Activated naive CD8-positive, alpha-beta T cell treated with anti-CD3 and anti-CD28 coated beads, Interleukin-2, amount 50 U/mL, for 24 hours (primary cell): Measurements from ENCODE around the gene HOXD8.

Experiments used
- ATAC-seq: fragments of 150-1000 bp; cut with Tn5 transposase; one replicate; pipeline ENCODE4 v1.10.0; 2021
- DNase-seq: peaks from one replicate; pipeline ENCODE4 v3.0.0; 2021
- H3K27ac Mint-ChIP-seq: one replicate; pipeline ENCODE4 v1.8.0; 2021; ENCODE audit warnings: mild to moderate bottlenecking, mixed read lengths
- H3K27me3 Mint-ChIP-seq: one replicate; pipeline ENCODE4 v1.8.0; 2021; ENCODE audit warnings: mixed read lengths
- H3K36me3 Mint-ChIP-seq: one replicate; pipeline ENCODE4 v1.8.0; 2021; ENCODE audit warnings: low read depth, mixed read lengths
- H3K4me1 Mint-ChIP-seq: one replicate; pipeline ENCODE4 v1.8.0; 2021; ENCODE audit warnings: mixed read lengths
- H3K4me3 Mint-ChIP-seq: one replicate; pipeline ENCODE4 v1.8.0; 2021; ENCODE audit warnings: mild to moderate bottlenecking, moderate library complexity, mixed read lengths
- H3K9me3 Mint-ChIP-seq: one replicate; pipeline ENCODE4 v1.8.0; 2021; ENCODE audit warnings: mixed read lengths

The HOXD8 gene

GRCh38 chr2:176087330-176088047 is 42.0 kb upstream of the HOXD8 start:
- ATAC-seq: no peak
- no peak overlapping the region for H3K27ac Mint-ChIP-seq
- no peak for DNase-seq
- peaks cover 11% of the 10 kb centered on the region for H3K9me3 Mint-ChIP-seq
- peaks cover 19% of the 10 kb centered on the region for H3K36me3 Mint-ChIP-seq
- peaks cover 16% of the 10 kb centered on the region for H3K4me1 Mint-ChIP-seq
- H3K27me3 Mint-ChIP-seq: peaks cover 95% of the 10 kb centered on the region
- H3K4me3 Mint-ChIP-seq: no peak overlapping the region

GRCh38 chr2:176088048-176088936 is 41.2 kb upstream of the HOXD8 start:
- Mint-ChIP-seq H3K9me3 (peaks cover 11% of the 10 kb centered on the region), H3K36me3 (peaks cover 13% of the 10 kb centered on the region), H3K27me3 (peaks cover 90% of the 10 kb centered on the region), H3K4me1 (peaks cover 19% of the 10 kb centered on the region), H3K27ac (no peak overlapping the region), H3K4me3 (peak overlapping the region; percentile 38)
- ATAC-seq (no peak), DNase-seq (no peak)

GRCh38 chr2:176088937-176089842 is 40.3 kb upstream of the HOXD8 start:
- no peak for ATAC-seq

GRCh38 chr2:176089843-176090395 is 39.6 kb upstream of the HOXD8 start:
- Mint-ChIP-seq H3K4me1 (peaks cover 19% of the 10 kb centered on the region), H3K27ac (no peak overlapping the region), H3K4me3 (no peak overlapping the region), H3K36me3 (peaks cover 6% of the 10 kb centered on the region), H3K9me3 (no peaks in the 10 kb centered on the region), H3K27me3 (peaks cover 90% of the 10 kb centered on the region)
- no peak for DNase-seq
- ATAC-seq: no peak

More at GRCh38 chr2:176088937-176089842, 40.3 kb upstream of the HOXD8 start:
- no peak for DNase-seq
- no peak overlapping the region for H3K4me3 Mint-ChIP-seq
- H3K9me3 Mint-ChIP-seq: peaks cover 4% of the 10 kb centered on the region
- H3K27me3 Mint-ChIP-seq: peaks cover 90% of the 10 kb centered on the region
- H3K36me3 Mint-ChIP-seq: peaks cover 6% of the 10 kb centered on the region
- H3K4me1 Mint-ChIP-seq: peaks cover 22% of the 10 kb centered on the region
- no peak overlapping the region for H3K27ac Mint-ChIP-seq

- ATAC-seq (no peak), DNase-seq (no peak)
- Mint-ChIP-seq H3K36me3 (peaks cover 6% of the 10 kb centered on the region), H3K4me1 (peaks cover 19% of the 10 kb centered on the region), H3K4me3 (no peak overlapping the region), H3K9me3 (no peaks in the 10 kb centered on the region), H3K27ac (no peak overlapping the region), H3K27me3 (peaks cover 91% of the 10 kb centered on the region)
Measured at GRCh38 chr2:176090862-176091261, 38.6 kb upstream of the HOXD8 start.

GRCh38 chr2:176091329-176092258 is 37.9 kb upstream of the HOXD8 start:
- Mint-ChIP-seq H3K4me3 (peak overlapping the region; percentile 50), H3K27me3 (peaks cover 92% of the 10 kb centered on the region), H3K36me3 (peaks cover 4% of the 10 kb centered on the region), H3K27ac (peak overlapping the region; percentile 65), H3K4me1 (peaks cover 22% of the 10 kb centered on the region), H3K9me3 (no peaks in the 10 kb centered on the region)
- ATAC-seq: no peak
- DNase-seq: no peak

- peak within 1 kb of the TSS; percentile 65 for H3K27ac Mint-ChIP-seq
- H3K9me3 Mint-ChIP-seq: no peaks in the 10 kb centered on the region
- H3K4me3 Mint-ChIP-seq: peak within 1 kb of the TSS; percentile 50
- DNase-seq (no peak), ATAC-seq (no peak)
- H3K36me3 Mint-ChIP-seq: peaks cover 2% of the 10 kb centered on the region
- peaks cover 28% of the 10 kb centered on the region for H3K4me1 Mint-ChIP-seq
- H3K27me3 Mint-ChIP-seq: peaks cover 90% of the 10 kb centered on the region
Measured at GRCh38 chr2:176092270-176093144, 37.0 kb upstream of the HOXD8 start, which contains the start of gene HOXD13. Gene HOXD13, plus strand, starts transcription at chr2:176092721. Its CDS starts 170 bp downstream, at chr2:176092891.

GRCh38 chr2:176093145-176093897 is 36.2 kb upstream of the HOXD8 start:
- H3K27ac Mint-ChIP-seq: peak overlapping the region; percentile 8
- peaks cover 90% of the 10 kb centered on the region for H3K27me3 Mint-ChIP-seq
- no peaks in the 10 kb centered on the region for H3K36me3 Mint-ChIP-seq
- no peak for ATAC-seq
- no peaks in the 10 kb centered on the region for H3K9me3 Mint-ChIP-seq
- H3K4me3 Mint-ChIP-seq: no peak overlapping the region
- peaks cover 30% of the 10 kb centered on the region for H3K4me1 Mint-ChIP-seq
- no peak for DNase-seq

GRCh38 chr2:176093898-176094249 is 35.6 kb upstream of the HOXD8 start:
- no peak for DNase-seq
- H3K27ac Mint-ChIP-seq: peak overlapping the region; percentile 8

GRCh38 chr2:176094349-176094748 is 35.2 kb upstream of the HOXD8 start:
- DNase-seq (no peak), ATAC-seq (no peak)
- Mint-ChIP-seq H3K27ac (no peak overlapping the region), H3K4me3 (no peak overlapping the region), H3K27me3 (peaks cover 89% of the 10 kb centered on the region), H3K9me3 (no peaks in the 10 kb centered on the region), H3K36me3 (no peaks in the 10 kb centered on the region), H3K4me1 (peaks cover 28% of the 10 kb centered on the region)

More at GRCh38 chr2:176093898-176094249, 35.6 kb upstream of the HOXD8 start:
- Mint-ChIP-seq H3K4me1 (peaks cover 28% of the 10 kb centered on the region), H3K36me3 (no peaks in the 10 kb centered on the region), H3K9me3 (no peaks in the 10 kb centered on the region), H3K27me3 (peaks cover 89% of the 10 kb centered on the region), H3K4me3 (no peak overlapping the region)
- no peak for ATAC-seq

- ATAC-seq: no peak
- Mint-ChIP-seq H3K36me3 (no peaks in the 10 kb centered on the region), H3K9me3 (no peaks in the 10 kb centered on the region), H3K4me3 (no peak overlapping the region), H3K27me3 (peaks cover 86% of the 10 kb centered on the region), H3K27ac (no peak overlapping the region), H3K4me1 (peaks cover 28% of the 10 kb centered on the region)
- no peak for DNase-seq
Measured at GRCh38 chr2:176095421-176095820, 34.1 kb upstream of the HOXD8 start.
